ENCODE data around the gene RTN4. TPM values are rescaled to one million over a fixed set of nuclear protein-coding genes. Genes with fewer than 3 reads are reported as not detected.

Gene RTN4
- total RNA-seq, 1 experiment from 2014 or later: 513 TPM

DNA sequence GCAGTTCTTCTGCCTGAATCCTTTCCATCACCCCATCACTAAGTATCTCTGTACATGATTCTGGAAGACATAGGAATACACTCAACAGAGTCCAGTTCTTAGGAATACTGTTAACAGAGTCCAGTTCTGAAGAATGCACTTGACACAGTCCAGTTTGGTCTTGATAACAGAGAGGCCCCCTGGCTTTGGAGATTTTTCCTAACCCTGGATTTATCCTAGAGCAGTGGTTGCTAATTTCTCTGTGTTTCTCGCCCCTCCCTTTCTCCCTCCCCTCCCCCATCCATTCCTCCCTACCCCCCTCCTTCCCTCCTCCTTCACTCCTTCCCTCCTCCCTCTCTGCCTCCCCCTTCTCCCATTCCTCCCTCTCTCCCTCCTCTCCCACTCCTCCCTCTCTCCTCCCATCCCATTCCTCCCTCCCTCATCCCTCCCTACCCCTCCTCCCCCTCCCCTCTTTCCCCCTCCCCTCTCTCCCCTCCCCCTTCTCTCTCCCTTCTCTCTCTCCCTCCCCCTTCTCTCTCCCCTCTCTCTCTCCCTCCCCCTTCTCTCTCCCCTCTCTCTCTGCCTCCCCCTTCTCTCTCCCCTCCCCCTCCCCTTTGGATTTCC is 105.4 kb downstream of the RTN4 start:
- Histone ChIP-seq H3K27ac (ENCODE audit: low read length) (peak overlapping the region; percentile 59; the same call in 1 of the 2 replicates), H3K27me3 (ENCODE audit: control insufficient read depth, insufficient read depth, low read length) (no peaks in the 10 kb centered on the region), H3K4me1 (ENCODE audit: control insufficient read depth, insufficient read depth, low read length) (no peaks in the 10 kb centered on the region), H3K4me3 (ENCODE audit: low read depth in 2 of 2, low read length in 2 of 2) (no peak overlapping the region), H3K36me3 (ENCODE audit: control insufficient read depth, insufficient read depth, low read length) (no peaks in the 10 kb centered on the region), H3K9me3 (ENCODE audit: control insufficient read depth, insufficient read depth, low read depth, low read length) (no peaks in the 10 kb centered on the region; the same call in 1 of the 2 replicates)
- POLR2A ChIA-PET: no interaction called here
- TF ChIP-seq, protein P1, sequence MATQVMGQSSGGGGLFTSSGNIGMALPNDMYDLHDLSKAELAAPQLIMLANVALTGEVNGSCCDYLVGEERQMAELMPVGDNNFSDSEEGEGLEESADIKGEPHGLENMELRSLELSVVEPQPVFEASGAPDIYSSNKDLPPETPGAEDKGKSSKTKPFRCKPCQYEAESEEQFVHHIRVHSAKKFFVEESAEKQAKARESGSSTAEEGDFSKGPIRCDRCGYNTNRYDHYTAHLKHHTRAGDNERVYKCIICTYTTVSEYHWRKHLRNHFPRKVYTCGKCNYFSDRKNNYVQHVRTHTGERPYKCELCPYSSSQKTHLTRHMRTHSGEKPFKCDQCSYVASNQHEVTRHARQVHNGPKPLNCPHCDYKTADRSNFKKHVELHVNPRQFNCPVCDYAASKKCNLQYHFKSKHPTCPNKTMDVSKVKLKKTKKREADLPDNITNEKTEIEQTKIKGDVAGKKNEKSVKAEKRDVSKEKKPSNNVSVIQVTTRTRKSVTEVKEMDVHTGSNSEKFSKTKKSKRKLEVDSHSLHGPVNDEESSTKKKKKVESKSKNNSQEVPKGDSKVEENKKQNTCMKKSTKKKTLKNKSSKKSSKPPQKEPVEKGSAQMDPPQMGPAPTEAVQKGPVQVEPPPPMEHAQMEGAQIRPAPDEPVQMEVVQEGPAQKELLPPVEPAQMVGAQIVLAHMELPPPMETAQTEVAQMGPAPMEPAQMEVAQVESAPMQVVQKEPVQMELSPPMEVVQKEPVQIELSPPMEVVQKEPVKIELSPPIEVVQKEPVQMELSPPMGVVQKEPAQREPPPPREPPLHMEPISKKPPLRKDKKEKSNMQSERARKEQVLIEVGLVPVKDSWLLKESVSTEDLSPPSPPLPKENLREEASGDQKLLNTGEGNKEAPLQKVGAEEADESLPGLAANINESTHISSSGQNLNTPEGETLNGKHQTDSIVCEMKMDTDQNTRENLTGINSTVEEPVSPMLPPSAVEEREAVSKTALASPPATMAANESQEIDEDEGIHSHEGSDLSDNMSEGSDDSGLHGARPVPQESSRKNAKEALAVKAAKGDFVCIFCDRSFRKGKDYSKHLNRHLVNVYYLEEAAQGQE (IDR thresholded peaks at IDR 0.05; ENCODE audit: insufficient read depth in 1 of 2, low read depth in 2 of 2, low read length in 1 of 2): no peak
- TF ChIP-seq, protein P2, sequence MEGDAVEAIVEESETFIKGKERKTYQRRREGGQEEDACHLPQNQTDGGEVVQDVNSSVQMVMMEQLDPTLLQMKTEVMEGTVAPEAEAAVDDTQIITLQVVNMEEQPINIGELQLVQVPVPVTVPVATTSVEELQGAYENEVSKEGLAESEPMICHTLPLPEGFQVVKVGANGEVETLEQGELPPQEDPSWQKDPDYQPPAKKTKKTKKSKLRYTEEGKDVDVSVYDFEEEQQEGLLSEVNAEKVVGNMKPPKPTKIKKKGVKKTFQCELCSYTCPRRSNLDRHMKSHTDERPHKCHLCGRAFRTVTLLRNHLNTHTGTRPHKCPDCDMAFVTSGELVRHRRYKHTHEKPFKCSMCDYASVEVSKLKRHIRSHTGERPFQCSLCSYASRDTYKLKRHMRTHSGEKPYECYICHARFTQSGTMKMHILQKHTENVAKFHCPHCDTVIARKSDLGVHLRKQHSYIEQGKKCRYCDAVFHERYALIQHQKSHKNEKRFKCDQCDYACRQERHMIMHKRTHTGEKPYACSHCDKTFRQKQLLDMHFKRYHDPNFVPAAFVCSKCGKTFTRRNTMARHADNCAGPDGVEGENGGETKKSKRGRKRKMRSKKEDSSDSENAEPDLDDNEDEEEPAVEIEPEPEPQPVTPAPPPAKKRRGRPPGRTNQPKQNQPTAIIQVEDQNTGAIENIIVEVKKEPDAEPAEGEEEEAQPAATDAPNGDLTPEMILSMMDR (IDR thresholded peaks at IDR 0.05): no peak
- no peak for TF ChIP-seq TCF7L2 (IDR thresholded peaks at IDR 0.05; ENCODE audit: low read depth, low read length)
- no peak for TF ChIP-seq POLR2AphosphoS5 (IDR thresholded peaks at IDR 0.05; ENCODE audit: low read depth, low read length)
- TF ChIP-seq SIN3A (IDR thresholded peaks at IDR 0.05; ENCODE audit: borderline replicate concordance, insufficient read depth, low read depth, low read length): no peak
- no peak for DNase-seq (ENCODE audit: low read depth, low spot score)
- CTCF ChIA-PET: interaction anchor here (1.1 kb wide), 1 partner anchor 45 kb away, joined by 3 read pairs; no protein-coding TSS in a partner anchor
- in situ Hi-C loops (cut with HindIII; ENCODE audit: low pct_unique_long_range_greater_than_20kb, low sequenced_read_pairs): no loop called here
- no TSS peak for BruUV-seq (replicated peaks)
- ATAC-seq: no peak
- intact Hi-C loops (cut with micrococcal nuclease; ENCODE audit: unreplicated experiment): loop anchor here (1.0 kb wide), 1 partner anchor 41 kb away; no protein-coding TSS in a partner anchor

DNA sequence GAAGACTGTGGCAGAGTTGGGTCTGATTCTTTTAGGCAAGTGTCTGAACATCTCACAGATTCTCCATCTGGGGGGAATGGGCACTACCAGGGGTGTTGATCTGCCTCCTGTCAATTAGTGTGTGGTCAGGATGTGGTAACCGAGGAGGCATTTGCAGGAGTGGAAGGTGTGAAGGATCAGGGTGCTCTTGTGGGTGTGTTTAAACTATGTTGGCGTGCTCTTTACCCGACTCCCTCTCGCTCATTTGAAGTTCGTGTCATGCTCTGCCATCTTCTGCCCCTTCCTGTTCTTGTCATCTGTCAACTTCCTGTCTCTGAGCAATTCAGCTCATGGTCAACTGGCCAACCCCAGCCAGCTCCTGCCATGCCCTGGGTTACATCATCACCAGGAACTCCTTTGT is 107.9 kb downstream of the RTN4 start:
- ChIA-PET CTCF (no interaction called here), POLR2A (no interaction called here)
- Histone ChIP-seq H3K27me3 (ENCODE audit: control insufficient read depth, insufficient read depth, low read length) (no peaks in the 10 kb centered on the region), H3K4me3 (ENCODE audit: low read depth in 2 of 2, low read length in 2 of 2) (no peak overlapping the region), H3K4me1 (ENCODE audit: control insufficient read depth, insufficient read depth, low read length) (no peaks in the 10 kb centered on the region), H3K9me3 (ENCODE audit: control insufficient read depth, insufficient read depth, low read depth, low read length) (peaks cover 11% of the 10 kb centered on the region; the same call in 1 of the 2 replicates), H3K27ac (ENCODE audit: low read length) (peak overlapping the region; percentile 39; the same call in 1 of the 2 replicates), H3K36me3 (ENCODE audit: control insufficient read depth, insufficient read depth, low read length) (no peaks in the 10 kb centered on the region)
- ATAC-seq (no peak), DNase-seq (ENCODE audit: low read depth, low spot score) (no peak)
- intact Hi-C loops (cut with micrococcal nuclease; ENCODE audit: unreplicated experiment): no loop called here
- in situ Hi-C loops (cut with HindIII; ENCODE audit: low pct_unique_long_range_greater_than_20kb, low sequenced_read_pairs): no loop called here
- BruUV-seq (replicated peaks): no TSS peak
- TF ChIP-seq, protein P1 (IDR thresholded peaks at IDR 0.05; ENCODE audit: insufficient read depth in 1 of 2, low read depth in 2 of 2, low read length in 1 of 2): no peak
- TF ChIP-seq, protein P2 (IDR thresholded peaks at IDR 0.05): no peak

All from Panc1 (cell line).